ACC112 (cell line): ENCODE results near the gene CNTN4.

Experiments used
- H2AFZ ChIP-seq: fragments of 200-600 bp; sonication (generic); one replicate; pipeline ENCODE4 v1.6.0; 2017; ENCODE audit warnings: antibody characterized with exemption, low read length; ENCODE audit not compliant: unreplicated experiment
- H3K27ac ChIP-seq: fragments of 200-600 bp; sonication (generic); 2 replicates; pipeline ENCODE4 v1.5.1; 2014; ENCODE audit warnings: low read depth, mild to moderate bottlenecking, antibody characterized with exemption, low read length, moderate library complexity
- H3K27me3 ChIP-seq: fragments of 200-600 bp; sonication (generic); 2 replicates; pipeline ENCODE4 v1.6.1; 2014; ENCODE audit warnings: mild to moderate bottlenecking, antibody characterized with exemption, low read length, moderate library complexity, mixed read lengths; ENCODE audit not compliant: insufficient read depth
- H3K36me3 ChIP-seq: fragments of 200-600 bp; sonication (generic); 2 replicates; pipeline ENCODE4 v1.6.1; 2016; ENCODE audit warnings: mild to moderate bottlenecking, antibody characterized with exemption, low read length, moderate library complexity, mixed read lengths; ENCODE audit not compliant: insufficient read depth
- H3K4me1 ChIP-seq: fragments of 200-600 bp; sonication (generic); one replicate; pipeline ENCODE4 v1.6.1; 2016; ENCODE audit warnings: low read length, mixed read lengths; ENCODE audit not compliant: insufficient read depth, unreplicated experiment, control insufficient read depth
- H3K4me3 ChIP-seq: fragments of 200-600 bp; sonication (generic); 2 replicates; pipeline ENCODE4 v1.5.1; 2014; ENCODE audit warnings: mild to moderate bottlenecking, low read depth, low read length
- H3K79me2 ChIP-seq: fragments of 200-600 bp; sonication (generic); one replicate; pipeline ENCODE4 v1.6.0; 2016; ENCODE audit warnings: low read length; ENCODE audit not compliant: control insufficient read depth, unreplicated experiment, insufficient read depth

Gene CNTN4

GRCh38 chr3:2261747-2262146 is 163.1 kb downstream of the CNTN4 start:
- H2AFZ ChIP-seq = no peak overlapping the region
- no peaks in the 10 kb centered on the region for H3K4me1 ChIP-seq
- no peaks in the 10 kb centered on the region for H3K79me2 ChIP-seq
- no peak overlapping the region for H3K4me3 ChIP-seq
- no peaks in the 10 kb centered on the region for H3K27me3 ChIP-seq
- no peaks in the 10 kb centered on the region for H3K36me3 ChIP-seq
- no peak overlapping the region for H3K27ac ChIP-seq

GRCh38 chr3:2262204-2262603 is 163.5 kb downstream of the CNTN4 start:
- Histone ChIP-seq H3K4me1 (no peaks in the 10 kb centered on the region), H3K27me3 (no peaks in the 10 kb centered on the region), H3K36me3 (no peaks in the 10 kb centered on the region), H3K27ac (no peak overlapping the region), H2AFZ (no peak overlapping the region), H3K79me2 (no peaks in the 10 kb centered on the region), H3K4me3 (no peak overlapping the region)

GRCh38 chr3:2266606-2267005 is 167.9 kb downstream of the CNTN4 start:
- no peak overlapping the region for H3K4me3 ChIP-seq
- H2AFZ ChIP-seq = no peak overlapping the region
- no peaks in the 10 kb centered on the region for H3K79me2 ChIP-seq
- no peaks in the 10 kb centered on the region for H3K36me3 ChIP-seq
- no peaks in the 10 kb centered on the region for H3K4me1 ChIP-seq
- H3K27me3 ChIP-seq = no peaks in the 10 kb centered on the region
- no peak overlapping the region for H3K27ac ChIP-seq

GRCh38 chr3:2268779-2269178 is 170.1 kb downstream of the CNTN4 start:
- H2AFZ ChIP-seq = no peak overlapping the region
- no peaks in the 10 kb centered on the region for H3K79me2 ChIP-seq
- no peak overlapping the region for H3K27ac ChIP-seq
- H3K27me3 ChIP-seq = no peaks in the 10 kb centered on the region
- no peaks in the 10 kb centered on the region for H3K4me1 ChIP-seq
- no peaks in the 10 kb centered on the region for H3K36me3 ChIP-seq
- H3K4me3 ChIP-seq = no peak overlapping the region

GRCh38 chr3:2274526-2274925 is 175.9 kb downstream of the CNTN4 start:
- Histone ChIP-seq H3K4me3 (no peak overlapping the region), H3K4me1 (no peaks in the 10 kb centered on the region), H3K79me2 (no peaks in the 10 kb centered on the region), H3K36me3 (no peaks in the 10 kb centered on the region), H2AFZ (no peak overlapping the region), H3K27me3 (no peaks in the 10 kb centered on the region), H3K27ac (no peak overlapping the region)

- H3K27me3 ChIP-seq = no peaks in the 10 kb centered on the region
- H2AFZ ChIP-seq = no peak overlapping the region
- no peaks in the 10 kb centered on the region for H3K4me1 ChIP-seq
- H3K79me2 ChIP-seq = no peaks in the 10 kb centered on the region
- no peaks in the 10 kb centered on the region for H3K36me3 ChIP-seq
- no peak overlapping the region for H3K4me3 ChIP-seq
- H3K27ac ChIP-seq = no peak overlapping the region
Measured at GRCh38 chr3:2283818-2284217, 185.2 kb downstream of the CNTN4 start.

GRCh38 chr3:2300938-2301337 is 202.3 kb downstream of the CNTN4 start:
- no peaks in the 10 kb centered on the region for H3K79me2 ChIP-seq
- H3K4me1 ChIP-seq = no peaks in the 10 kb centered on the region
- no peak overlapping the region for H3K4me3 ChIP-seq
- no peak overlapping the region for H3K27ac ChIP-seq
- no peaks in the 10 kb centered on the region for H3K36me3 ChIP-seq
- no peak overlapping the region for H2AFZ ChIP-seq
- H3K27me3 ChIP-seq = no peaks in the 10 kb centered on the region

- Histone ChIP-seq H3K27me3 (no peaks in the 10 kb centered on the region), H3K4me3 (no peak overlapping the region), H3K79me2 (no peaks in the 10 kb centered on the region), H2AFZ (no peak overlapping the region), H3K27ac (no peak overlapping the region), H3K4me1 (no peaks in the 10 kb centered on the region), H3K36me3 (no peaks in the 10 kb centered on the region)
Measured at GRCh38 chr3:2301361-2301760, 202.7 kb downstream of the CNTN4 start.

GRCh38 chr3:2303566-2303965 is 204.9 kb downstream of the CNTN4 start:
- Histone ChIP-seq H3K4me1 (no peaks in the 10 kb centered on the region), H3K27ac (no peak overlapping the region), H2AFZ (no peak overlapping the region), H3K36me3 (no peaks in the 10 kb centered on the region), H3K79me2 (no peaks in the 10 kb centered on the region), H3K27me3 (no peaks in the 10 kb centered on the region), H3K4me3 (no peak overlapping the region)

GRCh38 chr3:2311022-2311421 is 212.4 kb downstream of the CNTN4 start:
- Histone ChIP-seq H3K27me3 (no peaks in the 10 kb centered on the region), H3K36me3 (no peaks in the 10 kb centered on the region), H3K4me1 (no peaks in the 10 kb centered on the region), H2AFZ (no peak overlapping the region), H3K27ac (no peak overlapping the region), H3K79me2 (no peaks in the 10 kb centered on the region), H3K4me3 (no peak overlapping the region)

GRCh38 chr3:2317521-2317920 is 218.9 kb downstream of the CNTN4 start:
- H3K79me2 ChIP-seq = no peaks in the 10 kb centered on the region
- no peaks in the 10 kb centered on the region for H3K27me3 ChIP-seq
- H3K4me1 ChIP-seq = no peaks in the 10 kb centered on the region
- H3K36me3 ChIP-seq = no peaks in the 10 kb centered on the region
- no peak overlapping the region for H2AFZ ChIP-seq
- H3K27ac ChIP-seq = no peak overlapping the region
- H3K4me3 ChIP-seq = no peak overlapping the region

- Histone ChIP-seq H2AFZ (no peak overlapping the region), H3K4me3 (no peak overlapping the region), H3K36me3 (no peaks in the 10 kb centered on the region), H3K4me1 (no peaks in the 10 kb centered on the region), H3K27me3 (no peaks in the 10 kb centered on the region), H3K27ac (no peak overlapping the region), H3K79me2 (no peaks in the 10 kb centered on the region)
Measured at GRCh38 chr3:2334921-2335320, 236.3 kb downstream of the CNTN4 start.
